HCT116 (cell line): ENCODE data around the gene ATAD3A. TPM values are rescaled to one million over a fixed set of nuclear protein-coding genes. Genes with fewer than 3 reads are reported as not detected.

Experiments
- ATAC-seq: fragments of 200-7000 bp; cut with Tn5 transposase; 2 replicates; pipeline ENCODE4 v1.9.1; 2020; ENCODE audit warnings: mild to moderate bottlenecking, moderate library complexity
- BruUV-seq: library from RNA; stranded (reverse); fragments of 400-500 nt; replicated peaks from 2 replicates; lab custom pipeline; 2021; lab: Mats Ljungman, UMichigan
- CTCF ChIA-PET: fragments of 300-600 bp; sonication (Branson Sonifier 250); formaldehyde crosslinking; loops from one replicate; lab custom pipeline; 2021; ENCODE audit warnings: antibody characterized with exemption; lab: Charles Lee
- POLR2A ChIA-PET: fragments of 300-600, 350-600 bp; sonication (Branson Sonifier 250); formaldehyde crosslinking; loops from one replicate; lab custom pipeline; 2021; ENCODE audit warnings: antibody characterized with exemption; lab: Charles Lee
- RAD21 ChIA-PET, 2 experiments: fragments of 300-600 bp; sonication (Branson Sonifier 250); formaldehyde crosslinking; loops; one replicate each; lab custom pipeline; 2023; ENCODE audit warnings: low total read pairs in 2 of 2; ENCODE audit not compliant: uncharacterized antibody in 2 of 2, unreplicated experiment in 2 of 2, low non-redundant PET in 1 of 2; lab: Charles Lee
- DNase-seq: peaks from one replicate; pipeline ENCODE4 v3.0.0-alpha.2; 2010; ENCODE audit warnings: low read depth, low spot score
- H2AFZ ChIP-seq: fragments of 200-600 bp; shearing (Covaris generic), sonication (generic); 2 replicates; pipeline ENCODE4 v1.6.1; 2017; ENCODE audit warnings: low read depth, mixed run types, mixed read lengths, antibody characterized with exemption, low read length; ENCODE audit not compliant: poor library complexity, severe bottlenecking
- H3K27ac ChIP-seq: 2 replicates; pipeline ENCODE4 v1.5.1; 2012; ENCODE audit warnings: low read depth, low read length
- H3K27me3 ChIP-seq: fragments of 200-600 bp; sonication (generic); 2 replicates; pipeline ENCODE4 v1.6.1; 2016; ENCODE audit warnings: mixed run types, low read length, mixed read lengths; ENCODE audit not compliant: insufficient read depth
- H3K36me3 ChIP-seq, 2 experiments: fragments of 200-500 bp in 1 of 2; fragments of 200-600 bp in 1 of 2; sonication (Bioruptor generic) in 1 of 2; sonication (generic) in 1 of 2; 2 replicates each; pipeline versions ENCODE4 v1.5.1 to v1.6.1; 2014 to 2016; ENCODE audit warnings: low read length in 2 of 2, inconsistent platforms in 1 of 2, mixed read lengths in 1 of 2, mixed run types in 1 of 2; ENCODE audit not compliant: insufficient read depth in 2 of 2, control insufficient read depth in 1 of 2
- H3K4me1 ChIP-seq, 2 experiments: fragments of 200-600 bp in 1 of 2; sonication (generic) in 1 of 2; 2 replicates each; pipeline versions ENCODE4 v1.5.1 to v1.6.1; 2012 to 2017; ENCODE audit warnings: low read length in 2 of 2, inconsistent platforms in 1 of 2, mild to moderate bottlenecking in 1 of 2, mixed read lengths in 1 of 2, mixed run types in 1 of 2, moderate library complexity in 1 of 2; ENCODE audit not compliant: insufficient read depth in 2 of 2, control insufficient read depth in 1 of 2
- H3K4me2 ChIP-seq: fragments of 200-600 bp; sonication (generic); 2 replicates; pipeline ENCODE4 v1.6.1; 2017; ENCODE audit warnings: mixed run types, low read length, mixed read lengths
- H3K4me3 ChIP-seq, 2 experiments: fragments of 200-600 bp in 1 of 2; sonication (generic) in 1 of 2; replicated peaks in 1 of 2; 2 replicates each; pipeline ENCODE4 v1.5.1; 2011 to 2016; ENCODE audit warnings: low read length in 2 of 2, control low read depth in 1 of 2, low read depth in 1 of 2, mild to moderate bottlenecking in 1 of 2, mixed read lengths in 1 of 2, mixed run types in 1 of 2
- H3K79me2 ChIP-seq: fragments of 200-600 bp; sonication (generic); 2 replicates; pipeline ENCODE4 v1.6.1; 2017; ENCODE audit warnings: mild to moderate bottlenecking, mixed run types, low read length, moderate library complexity, mixed read lengths; ENCODE audit not compliant: insufficient read depth
- H3K9ac ChIP-seq: fragments of 200-600 bp; sonication (generic); 2 replicates; pipeline ENCODE4 v1.6.1; 2016; ENCODE audit warnings: low read length, mixed read lengths
- H3K9me2 ChIP-seq: fragments of 200-600 bp; sonication (generic), shearing (Covaris generic); 2 replicates; pipeline ENCODE4 v1.6.1; 2017; ENCODE audit warnings: mixed run types, mild to moderate bottlenecking, moderate library complexity; ENCODE audit not compliant: insufficient read depth
- H3K9me3 ChIP-seq, 2 experiments: fragments of 200-500 bp in 1 of 2; fragments of 200-600 bp in 1 of 2; sonication (Bioruptor generic) in 1 of 2; sonication (generic) in 1 of 2; 2 replicates each; pipeline ENCODE4 v1.6.1; 2014 to 2017; ENCODE audit warnings: low read length in 2 of 2, mixed read lengths in 2 of 2, inconsistent platforms in 1 of 2, low read depth in 1 of 2, mild to moderate bottlenecking in 1 of 2, mixed run types in 1 of 2, moderate library complexity in 1 of 2; ENCODE audit not compliant: control insufficient read depth in 1 of 2, insufficient read depth in 1 of 2
- H4K20me1 ChIP-seq: fragments of 200-600 bp; sonication (generic), shearing (Covaris generic); 2 replicates; pipeline ENCODE4 v1.6.1; 2017; ENCODE audit warnings: mixed run types, mild to moderate bottlenecking, moderate library complexity; ENCODE audit not compliant: insufficient read depth
- CBX3 ChIP-seq: IDR thresholded peaks from 2 replicates; pipeline ENCODE4 v1.6.1; 2012; ENCODE audit warnings: low read depth
- CEBPB ChIP-seq: IDR thresholded peaks from 2 replicates; pipeline ENCODE4 v1.6.1; 2012; ENCODE audit warnings: low read depth
- EGR1 ChIP-seq: IDR thresholded peaks from 2 replicates; pipeline ENCODE4 v1.6.1; 2012; ENCODE audit warnings: low read depth
- EZH2 ChIP-seq: fragments of 200-600 bp; sonication (generic); IDR thresholded peaks from 2 replicates; pipeline ENCODE4 v1.6.1; 2017; ENCODE audit warnings: antibody characterized with exemption, mixed run types
- EZH2phosphoT487 ChIP-seq: fragments of 200-600 bp; IDR thresholded peaks from 2 replicates; pipeline ENCODE4 v1.6.1; 2018; ENCODE audit warnings: antibody characterized with exemption, borderline replicate concordance
- JUND ChIP-seq: IDR thresholded peaks from 2 replicates; pipeline ENCODE4 v1.6.1; 2012
- POLR2AphosphoS5 ChIP-seq: IDR thresholded peaks from 2 replicates; pipeline ENCODE4 v1.6.1; 2011; ENCODE audit warnings: mild to moderate bottlenecking, low read depth, low read length, moderate library complexity
- SIN3A ChIP-seq: IDR thresholded peaks from 2 replicates; pipeline ENCODE4 v1.6.1; 2012; ENCODE audit warnings: low read depth
- SRF ChIP-seq: IDR thresholded peaks from 2 replicates; pipeline ENCODE4 v1.6.1; 2012; ENCODE audit warnings: low read depth
- intact Hi-C: fragments of 100-400 bp; cut with micrococcal nuclease; formaldehyde crosslinking; loops from 2 replicates; pipeline ENCODE4 v1.10.0; 2022
- total RNA-seq: library from RNA; stranded (reverse); gene quantifications from one replicate; pipeline ENCODE4 v1.2.1, GENCODE V29; 2021; ENCODE audit not compliant: unreplicated experiment
- TF ChIP-seq, protein P1 (sequence below), 3 experiments: fragments of 200-600 bp in 1 of 3; sonication (generic) in 1 of 3; IDR thresholded peaks in 2 of 3; conservative IDR thresholded peaks in 1 of 3; 2 replicates each; pipeline ENCODE4 v1.5.1; 2012 to 2017; ENCODE audit warnings: low read depth in 2 of 3, low read length in 2 of 3, antibody characterized with exemption in 1 of 3, borderline replicate concordance in 1 of 3, control low read depth in 1 of 3, mild to moderate bottlenecking in 1 of 3, mixed read lengths in 1 of 3, mixed run types in 1 of 3, moderate library complexity in 1 of 3; ENCODE audit not compliant: insufficient read depth in 1 of 3
- TF ChIP-seq, protein P2 (sequence below): IDR thresholded peaks from 2 replicates; pipeline ENCODE4 v1.6.1; 2012; ENCODE audit warnings: low read depth
- TF ChIP-seq, protein P3 (sequence below): IDR thresholded peaks from 2 replicates; pipeline ENCODE4 v1.6.1; 2011; ENCODE audit warnings: mild to moderate bottlenecking, low read length, moderate library complexity; ENCODE audit not compliant: insufficient replicate concordance; ENCODE audit errors: extremely low read depth

Gene ATAD3A
- total RNA-seq, 1 experiment from 2014 or later, result 92.3 TPM

- ChIA-PET RAD21 (no interaction called here), POLR2A (interaction anchor here (0.7 kb wide), 1 partner anchor 11 kb away, joined by 5 read pairs; no protein-coding TSS in a partner anchor), CTCF (no interaction called here)
- DNase-seq (no peak), ATAC-seq (no peak)
- no peaks in the 10 kb centered on the region for H3K9me2 ChIP-seq
- no peaks in the 10 kb centered on the region for H3K4me1 ChIP-seq
- H3K4me2 ChIP-seq, result no peak overlapping the region
- TF ChIP-seq EZH2phosphoT487 (no peak), JUND (no peak), SRF (no peak), SIN3A (no peak)
- TF ChIP-seq, protein P1, sequence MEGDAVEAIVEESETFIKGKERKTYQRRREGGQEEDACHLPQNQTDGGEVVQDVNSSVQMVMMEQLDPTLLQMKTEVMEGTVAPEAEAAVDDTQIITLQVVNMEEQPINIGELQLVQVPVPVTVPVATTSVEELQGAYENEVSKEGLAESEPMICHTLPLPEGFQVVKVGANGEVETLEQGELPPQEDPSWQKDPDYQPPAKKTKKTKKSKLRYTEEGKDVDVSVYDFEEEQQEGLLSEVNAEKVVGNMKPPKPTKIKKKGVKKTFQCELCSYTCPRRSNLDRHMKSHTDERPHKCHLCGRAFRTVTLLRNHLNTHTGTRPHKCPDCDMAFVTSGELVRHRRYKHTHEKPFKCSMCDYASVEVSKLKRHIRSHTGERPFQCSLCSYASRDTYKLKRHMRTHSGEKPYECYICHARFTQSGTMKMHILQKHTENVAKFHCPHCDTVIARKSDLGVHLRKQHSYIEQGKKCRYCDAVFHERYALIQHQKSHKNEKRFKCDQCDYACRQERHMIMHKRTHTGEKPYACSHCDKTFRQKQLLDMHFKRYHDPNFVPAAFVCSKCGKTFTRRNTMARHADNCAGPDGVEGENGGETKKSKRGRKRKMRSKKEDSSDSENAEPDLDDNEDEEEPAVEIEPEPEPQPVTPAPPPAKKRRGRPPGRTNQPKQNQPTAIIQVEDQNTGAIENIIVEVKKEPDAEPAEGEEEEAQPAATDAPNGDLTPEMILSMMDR (IDR thresholded peaks at IDR 0.05 in 2 of 3, conservative IDR thresholded peaks at IDR 0.05 in 1 of 3; ENCODE audit: borderline replicate concordance in 1 of 3, insufficient read depth in 1 of 3, low read depth in 2 of 3, low read length in 2 of 3), result no peak
- BruUV-seq, result no TSS peak
- intact Hi-C loops, result no loop called here
- no peak overlapping the region for H3K4me3 ChIP-seq
- H3K27me3 ChIP-seq, result no peaks in the 10 kb centered on the region
- H4K20me1 ChIP-seq, result no peaks in the 10 kb centered on the region
- peaks cover 0 to 2% of the 10 kb centered on the region in 2 experiments; a peak in 1 of 4 replicates for H3K36me3 ChIP-seq
- H3K9me3 ChIP-seq, result no peaks in the 10 kb centered on the region
- H2AFZ ChIP-seq, result no peak overlapping the region
- H3K79me2 ChIP-seq, result peaks cover 30% of the 10 kb centered on the region; the same call in 1 of the 2 replicates
- no peak overlapping the region for H3K27ac ChIP-seq
- no peak overlapping the region for H3K9ac ChIP-seq
Measured at GRCh38 chr1:1548591-1548990, 36.6 kb downstream of the ATAD3A start.

- H3K79me2 ChIP-seq, result peaks cover 30% of the 10 kb centered on the region; the same call in 1 of the 2 replicates
- peaks cover 0 to 2% of the 10 kb centered on the region in 2 experiments; a peak in 1 of 4 replicates for H3K36me3 ChIP-seq
- ATAC-seq, result no peak
- peaks cover 0 to 7% of the 10 kb centered on the region in 2 experiments; a peak in 2 of 4 replicates for H3K4me1 ChIP-seq
- no peak overlapping the region for H3K27ac ChIP-seq
- intact Hi-C loops, result no loop called here
- H3K4me3 ChIP-seq, result no peak overlapping the region
- H3K4me2 ChIP-seq, result no peak overlapping the region
- H3K9me2 ChIP-seq, result no peaks in the 10 kb centered on the region
- BruUV-seq, result no TSS peak
- no peak overlapping the region for H3K9ac ChIP-seq
- H4K20me1 ChIP-seq, result no peaks in the 10 kb centered on the region
- no peaks in the 10 kb centered on the region for H3K9me3 ChIP-seq
- RAD21 ChIA-PET, result no interaction called here
- no peaks in the 10 kb centered on the region for H3K27me3 ChIP-seq
- CTCF ChIA-PET, result no interaction called here
- H2AFZ ChIP-seq, result no peak overlapping the region
- DNase-seq, result no peak
- POLR2A ChIA-PET, result no interaction called here
- TF ChIP-seq SRF, result no peak
- TF ChIP-seq EZH2, result no peak
- TF ChIP-seq CBX3, result no peak
- no peak for TF ChIP-seq EGR1
- TF ChIP-seq CEBPB, result no peak
- TF ChIP-seq, protein P2, sequence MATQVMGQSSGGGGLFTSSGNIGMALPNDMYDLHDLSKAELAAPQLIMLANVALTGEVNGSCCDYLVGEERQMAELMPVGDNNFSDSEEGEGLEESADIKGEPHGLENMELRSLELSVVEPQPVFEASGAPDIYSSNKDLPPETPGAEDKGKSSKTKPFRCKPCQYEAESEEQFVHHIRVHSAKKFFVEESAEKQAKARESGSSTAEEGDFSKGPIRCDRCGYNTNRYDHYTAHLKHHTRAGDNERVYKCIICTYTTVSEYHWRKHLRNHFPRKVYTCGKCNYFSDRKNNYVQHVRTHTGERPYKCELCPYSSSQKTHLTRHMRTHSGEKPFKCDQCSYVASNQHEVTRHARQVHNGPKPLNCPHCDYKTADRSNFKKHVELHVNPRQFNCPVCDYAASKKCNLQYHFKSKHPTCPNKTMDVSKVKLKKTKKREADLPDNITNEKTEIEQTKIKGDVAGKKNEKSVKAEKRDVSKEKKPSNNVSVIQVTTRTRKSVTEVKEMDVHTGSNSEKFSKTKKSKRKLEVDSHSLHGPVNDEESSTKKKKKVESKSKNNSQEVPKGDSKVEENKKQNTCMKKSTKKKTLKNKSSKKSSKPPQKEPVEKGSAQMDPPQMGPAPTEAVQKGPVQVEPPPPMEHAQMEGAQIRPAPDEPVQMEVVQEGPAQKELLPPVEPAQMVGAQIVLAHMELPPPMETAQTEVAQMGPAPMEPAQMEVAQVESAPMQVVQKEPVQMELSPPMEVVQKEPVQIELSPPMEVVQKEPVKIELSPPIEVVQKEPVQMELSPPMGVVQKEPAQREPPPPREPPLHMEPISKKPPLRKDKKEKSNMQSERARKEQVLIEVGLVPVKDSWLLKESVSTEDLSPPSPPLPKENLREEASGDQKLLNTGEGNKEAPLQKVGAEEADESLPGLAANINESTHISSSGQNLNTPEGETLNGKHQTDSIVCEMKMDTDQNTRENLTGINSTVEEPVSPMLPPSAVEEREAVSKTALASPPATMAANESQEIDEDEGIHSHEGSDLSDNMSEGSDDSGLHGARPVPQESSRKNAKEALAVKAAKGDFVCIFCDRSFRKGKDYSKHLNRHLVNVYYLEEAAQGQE, result no peak
- TF ChIP-seq, protein P3, sequence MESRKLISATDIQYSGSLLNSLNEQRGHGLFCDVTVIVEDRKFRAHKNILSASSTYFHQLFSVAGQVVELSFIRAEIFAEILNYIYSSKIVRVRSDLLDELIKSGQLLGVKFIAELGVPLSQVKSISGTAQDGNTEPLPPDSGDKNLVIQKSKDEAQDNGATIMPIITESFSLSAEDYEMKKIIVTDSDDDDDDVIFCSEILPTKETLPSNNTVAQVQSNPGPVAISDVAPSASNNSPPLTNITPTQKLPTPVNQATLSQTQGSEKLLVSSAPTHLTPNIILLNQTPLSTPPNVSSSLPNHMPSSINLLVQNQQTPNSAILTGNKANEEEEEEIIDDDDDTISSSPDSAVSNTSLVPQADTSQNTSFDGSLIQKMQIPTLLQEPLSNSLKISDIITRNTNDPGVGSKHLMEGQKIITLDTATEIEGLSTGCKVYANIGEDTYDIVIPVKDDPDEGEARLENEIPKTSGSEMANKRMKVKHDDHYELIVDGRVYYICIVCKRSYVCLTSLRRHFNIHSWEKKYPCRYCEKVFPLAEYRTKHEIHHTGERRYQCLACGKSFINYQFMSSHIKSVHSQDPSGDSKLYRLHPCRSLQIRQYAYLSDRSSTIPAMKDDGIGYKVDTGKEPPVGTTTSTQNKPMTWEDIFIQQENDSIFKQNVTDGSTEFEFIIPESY, result no peak
- TF ChIP-seq EZH2phosphoT487, result no peak
- TF ChIP-seq SIN3A, result no peak
- TF ChIP-seq POLR2AphosphoS5, result no peak
Measured at GRCh38 chr1:1550087-1550486, 38.1 kb downstream of the ATAD3A start.
